Mesenchymal stem cell (in vitro differentiated cells and primary cell): ENCODE results near the gene GOT1.
A peak's percentile ranks its signal among the peaks of the same experiment; 100 is the strongest.

Experiments used
- DNase-seq: peaks from one replicate; pipeline ENCODE4 v3.0.0-alpha.2; 2013
- H2AFZ ChIP-seq: one replicate; pipeline ENCODE4 v1.6.1; 2013; ENCODE audit warnings: low read depth, mild to moderate bottlenecking, control low read depth, inconsistent platforms, low read length, moderate library complexity
- H2AK5ac ChIP-seq: 2 replicates; pipeline ENCODE4 v1.6.1; 2013; ENCODE audit warnings: low read length, moderate library complexity, mild to moderate bottlenecking, inconsistent platforms; ENCODE audit not compliant: severe bottlenecking
- H2BK120ac ChIP-seq: one replicate; pipeline ENCODE4 v1.6.1; 2013; ENCODE audit warnings: low read depth, mild to moderate bottlenecking, inconsistent platforms, low read length, moderate library complexity
- H2BK12ac ChIP-seq, 2 experiments: one replicate each; pipeline ENCODE4 v1.6.1; 2013; ENCODE audit warnings: inconsistent platforms in 2 of 2, low read length in 2 of 2, mild to moderate bottlenecking in 2 of 2, moderate library complexity in 2 of 2, control low read depth in 1 of 2
- H2BK15ac ChIP-seq: one replicate; pipeline ENCODE4 v1.6.1; 2013; ENCODE audit warnings: mild to moderate bottlenecking, low read depth, inconsistent platforms; ENCODE audit not compliant: poor library complexity, severe bottlenecking
- H2BK5ac ChIP-seq: 2 replicates; pipeline ENCODE4 v1.6.1; 2013; ENCODE audit warnings: low read depth, mild to moderate bottlenecking, low read length, control low read depth, inconsistent platforms; ENCODE audit not compliant: poor library complexity, severe bottlenecking
- H3K14ac ChIP-seq, 2 experiments: one replicate each; pipeline ENCODE4 v1.6.1; 2013; ENCODE audit warnings: inconsistent platforms in 2 of 2, low read length in 2 of 2, control low read depth in 1 of 2, mild to moderate bottlenecking in 1 of 2, moderate library complexity in 1 of 2
- H3K18ac ChIP-seq, 2 experiments: one replicate each; pipeline ENCODE4 v1.6.1; 2013; ENCODE audit warnings: inconsistent platforms in 2 of 2, low read length in 2 of 2, control low read depth in 1 of 2, low read depth in 1 of 2, mild to moderate bottlenecking in 1 of 2
- H3K23ac ChIP-seq, 2 experiments: one replicate each; pipeline ENCODE4 v1.6.1; 2013; ENCODE audit warnings: inconsistent platforms in 2 of 2, low read length in 2 of 2, mild to moderate bottlenecking in 2 of 2, moderate library complexity in 2 of 2, control low read depth in 1 of 2
- H3K27ac ChIP-seq: 2 replicates; pipeline ENCODE4 v1.5.1; 2013; ENCODE audit warnings: mild to moderate bottlenecking, moderate library complexity, low read length, control low read depth, inconsistent platforms; ENCODE audit not compliant: poor library complexity, severe bottlenecking
- H3K27me3 ChIP-seq, 2 experiments: 2 replicates each; pipeline versions ENCODE4 v1.6.1 to v1.7.0; 2013; ENCODE audit warnings: low read length in 2 of 2, mild to moderate bottlenecking in 2 of 2, moderate library complexity in 2 of 2, control low read depth in 1 of 2, inconsistent platforms in 1 of 2; ENCODE audit not compliant: control insufficient read depth in 1 of 2, insufficient read depth in 1 of 2
- H3K36me3 ChIP-seq, 2 experiments: 2 replicates each; pipeline versions ENCODE4 v1.6.1 to v1.7.0; 2013; ENCODE audit warnings: low read length in 2 of 2, control low read depth in 1 of 2, inconsistent platforms in 1 of 2, low read depth in 1 of 2, mild to moderate bottlenecking in 1 of 2; ENCODE audit not compliant: insufficient read depth in 2 of 2, control insufficient read depth in 1 of 2
- H3K4ac ChIP-seq, 2 experiments: one replicate each; pipeline ENCODE4 v1.6.1; 2013; ENCODE audit warnings: inconsistent platforms in 2 of 2, low read length in 2 of 2, mild to moderate bottlenecking in 2 of 2, moderate library complexity in 2 of 2, control low read depth in 1 of 2, low read depth in 1 of 2
- H3K4me1 ChIP-seq: 2 replicates; pipeline ENCODE4 v1.6.1; 2013; ENCODE audit warnings: low read depth, low read length, control low read depth; ENCODE audit not compliant: control insufficient read depth, insufficient read depth
- H3K4me2 ChIP-seq: 2 replicates; pipeline ENCODE4 v1.6.1; 2013; ENCODE audit warnings: low read length, mild to moderate bottlenecking, inconsistent platforms; ENCODE audit not compliant: poor library complexity, severe bottlenecking
- H3K4me3 ChIP-seq, 2 experiments: 2 replicates each; pipeline versions ENCODE4 v1.5.1 to v1.7.0; 2013; ENCODE audit warnings: low read length in 2 of 2, mild to moderate bottlenecking in 2 of 2, control low read depth in 1 of 2, low read depth in 1 of 2; ENCODE audit not compliant: insufficient read depth in 1 of 2
- H3K79me1 ChIP-seq: replicated peaks from 2 replicates; pipeline ENCODE4 v1.6.1; 2013; ENCODE audit warnings: mild to moderate bottlenecking, control low read depth, low read length, inconsistent platforms; ENCODE audit not compliant: poor library complexity, severe bottlenecking
- H3K9ac ChIP-seq: 2 replicates; pipeline ENCODE4 v1.7.0; 2013; ENCODE audit warnings: mild to moderate bottlenecking, low read length, moderate library complexity
- H3K9me3 ChIP-seq: 2 replicates; pipeline ENCODE4 v1.7.0; 2013; ENCODE audit warnings: mild to moderate bottlenecking, low read length; ENCODE audit not compliant: control insufficient read depth
- H4K8ac ChIP-seq: one replicate; pipeline ENCODE4 v1.6.1; 2013; ENCODE audit warnings: inconsistent platforms, mild to moderate bottlenecking, low read length, moderate library complexity
- H4K91ac ChIP-seq: one replicate; pipeline ENCODE4 v1.6.1; 2013; ENCODE audit warnings: mild to moderate bottlenecking, low read length, inconsistent platforms
- WGBS: methylation state at CpG from one replicate; pipeline ENCODE4 v1.1.7; 2013; ENCODE audit warnings: mixed read lengths; 5-methylcytosine and 5-hydroxymethylcytosine counted together

GOT1 gene

GRCh38 chr10:99364125-99364524, 66.3 kb downstream of the GOT1 start:
- Histone ChIP-seq H3K27me3 (peaks cover 5 to 36% of the 10 kb centered on the region in 2 experiments), H2BK5ac (peak overlapping the region; percentile 32), H3K4me2 (no peak overlapping the region), H3K27ac (no peak overlapping the region), H2AK5ac (no peak overlapping the region), H3K79me1 (no peaks in the 10 kb centered on the region), H2BK120ac (no peak overlapping the region), H3K9me3 (no peaks in the 10 kb centered on the region), H2AFZ (no peak overlapping the region), H4K8ac (no peak overlapping the region), H3K36me3 (no peaks in the 10 kb centered on the region), H2BK15ac (no peak overlapping the region), H4K91ac (no peak overlapping the region), H3K9ac (no peak overlapping the region), H3K18ac (no peak overlapping the region), H3K4me1 (no peaks in the 10 kb centered on the region), H3K4ac (no peak overlapping the region), H3K14ac (no peak overlapping the region), H2BK12ac (no peak overlapping the region), H3K23ac (no peak overlapping the region), H3K4me3 (no peak overlapping the region)
- WGBS = 81% methylated on average over 3 of the region's 4 CpGs
- peak; percentile 19 for DNase-seq

GRCh38 chr10:99360934-99361333, 69.5 kb downstream of the GOT1 start:
- Histone ChIP-seq H2BK12ac (no peak overlapping the region), H3K27me3 (peaks cover 5 to 24% of the 10 kb centered on the region in 2 experiments), H2AK5ac (no peak overlapping the region), H3K4me1 (no peaks in the 10 kb centered on the region), H2AFZ (no peak overlapping the region), H2BK15ac (no peak overlapping the region), H3K27ac (no peak overlapping the region), H3K36me3 (no peaks in the 10 kb centered on the region), H2BK5ac (no peak overlapping the region), H3K79me1 (no peaks in the 10 kb centered on the region), H4K91ac (no peak overlapping the region), H3K4me3 (no peak overlapping the region), H3K23ac (no peak overlapping the region), H3K9me3 (no peaks in the 10 kb centered on the region), H3K9ac (no peak overlapping the region), H4K8ac (no peak overlapping the region), H3K4ac (no peak overlapping the region), H3K4me2 (no peak overlapping the region), H3K14ac (no peak overlapping the region), H2BK120ac (no peak overlapping the region), H3K18ac (no peak overlapping the region)
- no peak for DNase-seq
- WGBS = 75% methylated on average over 5 of the region's 5 CpGs

- H3K23ac ChIP-seq = no peak overlapping the region
- H2BK12ac ChIP-seq = no peak overlapping the region
- 54% methylated on average over 1 of the region's 1 CpG for WGBS
- H3K4me2 ChIP-seq = no peak overlapping the region
- no peak overlapping the region for H3K27ac ChIP-seq
- no peak overlapping the region for H2BK15ac ChIP-seq
- H3K4me1 ChIP-seq = no peaks in the 10 kb centered on the region
- H3K18ac ChIP-seq = no peak overlapping the region
- H3K79me1 ChIP-seq = no peaks in the 10 kb centered on the region
- no peak overlapping the region for H4K91ac ChIP-seq
- H4K8ac ChIP-seq = no peak overlapping the region
- no peak overlapping the region for H2AK5ac ChIP-seq
- DNase-seq = no peak
- no peak overlapping the region for H3K4ac ChIP-seq
- no peak overlapping the region for H2AFZ ChIP-seq
- no peak overlapping the region for H3K14ac ChIP-seq
- H3K4me3 ChIP-seq = no peak overlapping the region
- no peak overlapping the region for H3K9ac ChIP-seq
- no peak overlapping the region for H2BK120ac ChIP-seq
- H3K27me3 ChIP-seq = peaks cover 4 to 23% of the 10 kb centered on the region in 2 experiments
- H2BK5ac ChIP-seq = no peak overlapping the region
- no peaks in the 10 kb centered on the region for H3K36me3 ChIP-seq
- no peaks in the 10 kb centered on the region for H3K9me3 ChIP-seq
Observed at GRCh38 chr10:99358101-99358500, 72.3 kb downstream of the GOT1 start.

DNA sequence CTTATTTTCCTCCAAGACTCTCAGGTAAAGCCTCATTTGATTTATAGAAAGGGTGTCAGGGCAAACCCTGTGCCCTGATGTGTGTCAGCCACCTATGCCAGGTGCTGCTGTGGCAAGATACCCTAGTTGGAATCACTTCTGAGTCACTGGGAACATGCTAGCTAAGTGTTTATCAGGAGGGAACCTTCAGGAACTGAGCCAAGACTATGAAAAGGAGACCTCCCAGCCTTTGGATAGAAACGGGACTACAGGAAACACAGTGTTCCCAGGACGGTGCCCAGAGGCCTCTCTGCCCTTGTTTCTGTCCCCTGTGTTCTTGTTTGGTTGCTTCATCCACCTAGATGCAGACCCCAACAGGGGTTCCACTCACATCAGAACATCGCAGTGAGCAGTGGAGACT, 72.7 kb downstream of the GOT1 start:
- H3K4ac ChIP-seq = no peak overlapping the region
- H2BK120ac ChIP-seq = no peak overlapping the region
- H4K91ac ChIP-seq = no peak overlapping the region
- H3K4me1 ChIP-seq = no peaks in the 10 kb centered on the region
- H3K9me3 ChIP-seq = no peaks in the 10 kb centered on the region
- no peak overlapping the region for H3K4me2 ChIP-seq
- no peaks in the 10 kb centered on the region for H3K79me1 ChIP-seq
- WGBS = 68% methylated on average over 3 of the region's 3 CpGs
- H2BK15ac ChIP-seq = no peak overlapping the region
- no peak overlapping the region for H4K8ac ChIP-seq
- H2BK5ac ChIP-seq = no peak overlapping the region
- no peak overlapping the region for H2BK12ac ChIP-seq
- H3K27me3 ChIP-seq = peaks cover 8 to 21% of the 10 kb centered on the region in 2 experiments
- no peak overlapping the region for H3K4me3 ChIP-seq
- H2AFZ ChIP-seq = no peak overlapping the region
- DNase-seq = no peak
- H2AK5ac ChIP-seq = no peak overlapping the region
- no peak overlapping the region for H3K14ac ChIP-seq
- H3K23ac ChIP-seq = no peak overlapping the region
- H3K18ac ChIP-seq = no peak overlapping the region
- no peak overlapping the region for H3K27ac ChIP-seq
- H3K9ac ChIP-seq = no peak overlapping the region
- no peaks in the 10 kb centered on the region for H3K36me3 ChIP-seq
